HuH-7.5 (cell line): ENCODE results near the gene FAM72D.
"Not testable (repeated sequence)": the region's sequence is repeated elsewhere in the genome, so short reads cannot be mapped to it uniquely, and the experiment has no call there.

ENCODE experiments used
- DNase-seq: peaks from one replicate; pipeline ENCODE4 v3.0.0; 2011; ENCODE audit warnings: low spot score

The FAM72D gene

DNA sequence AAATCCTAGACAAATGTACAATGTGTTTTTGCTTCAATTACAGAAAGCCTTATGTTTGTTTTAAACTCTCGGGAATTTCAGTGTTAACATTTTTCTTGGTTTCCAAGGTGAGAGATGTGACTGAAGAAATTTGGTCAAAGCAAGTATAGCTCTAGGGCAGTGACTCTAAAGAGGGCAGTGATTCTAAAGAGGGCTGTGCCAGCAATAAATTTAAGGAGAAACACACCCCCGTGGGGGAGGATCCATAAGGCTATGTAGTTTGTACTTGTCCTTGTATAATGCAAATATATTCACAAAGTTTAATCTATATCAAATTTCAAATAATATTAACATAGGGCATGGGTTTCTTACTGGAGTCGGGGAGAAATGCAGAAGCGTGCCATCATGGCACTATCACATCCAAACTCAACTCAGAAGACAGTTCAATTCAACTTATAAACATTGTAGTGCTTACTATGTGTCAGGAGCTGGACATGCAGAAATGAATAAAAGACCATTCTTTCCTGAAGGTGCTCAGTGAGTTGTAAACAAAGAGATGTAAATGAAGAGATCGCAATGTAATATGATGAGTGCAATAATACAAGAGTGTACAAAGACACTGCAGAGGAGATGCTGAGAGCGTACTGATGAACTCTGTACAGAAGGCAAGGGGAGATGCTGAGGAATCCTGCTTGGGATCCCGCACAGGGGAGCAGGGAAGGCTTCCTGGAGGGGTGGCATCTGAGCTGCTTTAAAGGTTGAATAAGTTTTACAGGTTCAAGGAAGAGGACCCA is 13.1 kb upstream of the FAM72D start:
- not testable (repeated sequence) for DNase-seq

DNA sequence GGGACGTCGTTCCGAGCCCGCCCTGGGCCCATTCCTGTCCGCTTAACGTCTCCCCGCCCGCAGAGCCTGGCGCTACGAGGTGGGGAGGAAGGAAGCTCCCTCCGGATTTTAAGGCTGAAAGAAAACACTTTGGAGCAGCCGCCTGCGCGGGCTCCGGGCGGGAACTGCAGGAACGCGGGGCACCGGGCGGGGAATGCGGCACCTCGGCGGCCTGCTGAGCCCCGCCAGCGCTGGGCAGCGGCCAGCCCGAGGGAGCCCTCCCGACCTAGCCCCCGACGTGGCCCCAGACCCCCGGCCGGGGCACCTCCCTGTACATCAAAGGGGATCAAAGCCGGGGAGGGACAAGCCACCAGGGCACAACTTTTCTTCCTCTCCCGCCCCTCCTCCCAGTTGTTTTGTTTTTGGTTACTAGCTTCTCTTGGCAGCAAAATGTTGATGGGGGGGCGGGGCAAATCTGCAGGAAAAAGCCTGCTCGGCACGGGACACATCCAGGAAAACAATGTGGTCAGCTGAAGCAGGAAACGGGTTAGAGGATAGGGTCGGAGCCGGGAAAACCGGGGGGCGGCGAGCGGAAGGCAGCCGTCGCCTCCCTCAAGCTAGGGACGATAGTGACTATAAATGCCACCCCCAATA is 2.1 kb upstream of the FAM72D start:
- DNase-seq = not testable (repeated sequence)

- DNase-seq = not testable (repeated sequence)
Measured at GRCh38 chr1:145094655-145095211, 1.0 kb upstream of the FAM72D start.

- DNase-seq = not testable (repeated sequence)
Measured at GRCh38 chr1:145101725-145102124, 6.0 kb downstream of the FAM72D start.

DNA sequence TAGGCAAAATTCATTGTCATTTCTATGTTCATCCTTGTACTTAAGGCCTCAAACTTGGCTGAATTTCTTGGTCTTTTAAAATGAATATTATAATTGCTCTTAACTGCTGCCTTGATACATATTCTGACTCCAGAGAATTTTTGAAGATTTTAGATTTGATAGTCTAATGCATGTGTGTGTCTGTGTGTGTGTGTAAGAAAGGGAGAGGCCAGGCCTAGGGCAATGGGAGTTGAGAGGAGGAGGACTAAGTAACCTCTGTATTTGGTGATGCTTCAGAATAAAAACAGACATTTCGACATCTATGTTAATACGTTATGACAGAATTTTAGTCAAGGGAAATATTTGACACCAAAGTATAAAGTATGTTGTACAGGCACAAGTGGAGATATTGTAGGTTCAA is 7.5 kb downstream of the FAM72D start:
- DNase-seq = not testable (repeated sequence)

DNA sequence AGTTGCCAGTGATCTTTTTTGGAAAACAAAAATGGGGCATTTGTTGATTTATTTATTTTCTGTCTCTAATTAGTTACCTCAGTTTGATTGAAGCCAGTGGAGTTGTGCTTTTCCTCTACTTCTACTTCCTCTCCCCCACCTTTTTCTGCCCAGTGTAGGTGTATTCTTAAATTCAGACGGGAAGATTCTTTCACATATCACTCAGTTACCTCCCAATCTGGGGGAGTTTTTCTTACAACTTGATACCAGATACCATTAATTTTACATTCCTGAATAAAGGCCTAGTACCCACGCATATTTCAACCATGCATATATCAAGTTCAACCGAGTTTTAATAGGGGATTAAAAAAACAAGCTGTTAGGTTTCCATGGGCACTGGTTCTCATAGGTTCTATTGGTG is 15.9 kb downstream of the FAM72D start:
- not testable (repeated sequence) for DNase-seq

DNA sequence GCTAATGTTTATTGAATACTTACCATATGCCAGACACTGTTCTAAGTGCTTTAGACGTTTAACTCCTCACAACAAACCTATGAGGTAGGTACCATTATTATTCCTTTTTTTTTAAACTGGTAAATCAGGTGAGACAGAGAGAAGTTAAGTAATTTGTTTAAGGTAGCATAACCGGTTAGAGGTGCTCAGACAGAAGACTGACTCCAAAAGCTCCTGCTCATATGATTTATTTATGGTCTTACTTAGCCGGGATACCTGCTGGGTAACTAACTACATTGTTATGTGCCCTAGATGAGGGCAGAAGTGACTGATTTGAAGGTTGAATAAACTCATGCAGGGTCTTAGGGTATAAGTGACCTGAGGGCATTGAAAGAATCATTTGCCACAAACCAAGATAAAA is 16.9 kb downstream of the FAM72D start:
- DNase-seq = not testable (repeated sequence)

GRCh38 chr1:145114560-145115057 is 18.8 kb downstream of the FAM72D start:
- DNase-seq = not testable (repeated sequence)

- DNase-seq = not testable (repeated sequence)
Measured at GRCh38 chr1:145115587-145116493, 20.1 kb downstream of the FAM72D start.

- DNase-seq = not testable (repeated sequence)
Measured at GRCh38 chr1:145119842-145120241, 24.1 kb downstream of the FAM72D start.

- DNase-seq = not testable (repeated sequence)
Measured at GRCh38 chr1:145122344-145123061, 26.7 kb downstream of the FAM72D start.

DNA sequence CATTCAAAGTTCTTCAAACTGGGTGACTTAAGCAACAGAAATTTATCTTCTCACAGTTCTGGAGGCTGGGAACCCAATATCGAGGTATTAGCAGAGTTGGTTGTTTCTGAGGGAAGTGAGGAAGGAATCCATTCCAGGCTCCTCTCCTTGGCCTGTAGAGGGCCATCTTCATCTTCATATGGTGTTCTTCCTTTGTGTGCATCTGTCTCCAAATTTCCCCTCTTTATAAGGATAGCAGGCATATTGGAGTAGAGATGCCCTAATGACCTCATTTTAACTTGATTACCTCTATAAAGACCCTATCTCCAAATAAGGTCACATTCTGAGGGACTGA is 27.3 kb downstream of the FAM72D start:
- not testable (repeated sequence) for DNase-seq

GRCh38 chr1:145123992-145124641 is 28.3 kb downstream of the FAM72D start:
- DNase-seq = not testable (repeated sequence)

DNA sequence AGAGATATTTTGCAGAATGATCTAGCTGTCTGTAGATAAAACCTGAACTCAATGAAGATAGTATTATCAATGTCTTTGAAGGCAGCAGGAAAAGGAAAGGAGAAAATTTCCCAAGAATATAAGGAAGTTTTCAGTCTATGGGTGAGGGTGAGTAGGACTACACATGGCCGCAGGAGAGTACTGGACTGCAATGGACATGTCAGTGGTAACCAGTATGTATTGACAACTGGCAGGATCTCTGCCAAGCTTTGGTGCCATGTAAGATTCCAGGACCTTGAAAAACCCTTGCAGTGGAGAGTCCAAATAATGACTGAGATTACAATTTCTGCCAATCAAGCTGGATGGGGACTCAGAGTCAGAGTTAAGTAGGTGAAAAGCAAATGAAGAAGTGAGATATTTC is 29.3 kb downstream of the FAM72D start:
- DNase-seq = not testable (repeated sequence)

GRCh38 chr1:145127144-145127543 is 31.4 kb downstream of the FAM72D start:
- DNase-seq = not testable (repeated sequence)

- DNase-seq = not testable (repeated sequence)
Measured at GRCh38 chr1:145128697-145129469, 33.1 kb downstream of the FAM72D start.

DNA sequence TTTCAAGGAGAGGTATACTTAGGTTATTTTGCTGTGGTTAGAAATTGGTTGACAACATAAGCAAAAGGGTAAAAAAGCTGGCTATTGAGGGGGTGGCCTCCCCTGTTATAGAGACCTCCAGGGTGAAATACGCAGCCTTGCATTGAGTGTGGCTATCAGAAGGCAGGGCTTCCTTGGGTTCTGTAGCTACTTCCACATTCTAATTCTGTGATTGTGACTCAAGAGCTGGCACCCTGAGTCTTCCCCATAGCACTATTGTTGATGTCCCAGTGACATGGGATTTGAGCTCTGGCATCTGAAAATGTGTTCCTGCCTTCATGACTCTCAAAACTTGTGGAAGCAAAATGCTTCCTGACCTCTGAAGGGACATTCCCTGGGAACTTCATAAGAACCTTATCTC is 38.7 kb downstream of the FAM72D start:
- not testable (repeated sequence) for DNase-seq

- DNase-seq = not testable (repeated sequence)
Measured at GRCh38 chr1:145140549-145140948, 44.8 kb downstream of the FAM72D start.

GRCh38 chr1:145144264-145144913 is 48.6 kb downstream of the FAM72D start:
- DNase-seq = not testable (repeated sequence)
